ENCODE results near the gene SDF4.

The SDF4 gene

DNA sequence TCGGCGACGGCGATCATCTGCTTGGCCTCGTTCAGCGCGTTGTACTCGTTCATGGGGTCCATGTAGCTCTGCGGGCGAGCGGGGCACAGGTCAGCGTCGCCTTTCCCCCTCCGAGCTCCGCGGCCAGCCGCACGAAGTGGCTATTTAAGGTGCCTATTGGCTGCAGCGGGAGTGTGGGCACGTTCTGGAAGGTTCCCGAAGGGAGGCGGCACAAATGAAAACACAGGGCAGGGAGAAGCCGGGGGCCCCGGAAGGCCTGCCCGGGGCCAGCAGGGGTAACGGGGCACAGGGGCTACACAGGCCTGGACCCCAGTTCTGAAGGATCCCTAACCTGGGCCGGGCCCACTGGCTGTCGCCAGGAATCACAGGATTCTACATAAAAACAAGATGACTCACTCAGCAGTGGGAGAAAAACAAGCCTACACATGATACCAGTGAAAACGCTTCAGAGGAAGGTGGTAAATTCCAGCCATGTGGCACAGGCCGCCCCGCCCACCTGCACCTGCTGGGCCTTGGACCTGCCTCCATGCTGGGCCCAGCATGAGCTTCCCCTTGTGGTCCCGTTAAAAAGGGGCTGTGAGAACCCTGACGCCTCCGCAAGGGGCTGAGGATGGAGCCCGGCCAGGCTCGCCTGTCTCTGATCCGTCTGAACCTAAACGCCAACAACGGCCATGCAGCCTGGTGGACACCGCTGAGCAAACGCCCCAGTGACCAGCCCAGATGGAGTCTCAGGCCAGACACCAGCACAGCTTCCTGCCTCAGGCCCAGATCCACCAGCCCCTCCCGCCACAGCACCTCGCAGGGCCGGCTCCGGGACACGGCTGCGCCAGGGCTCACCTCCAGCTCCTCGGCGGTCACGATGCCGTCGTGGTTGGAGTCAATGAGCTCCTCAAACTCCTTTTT is 13.9 kb downstream of the SDF4 start (continued):
- TF ChIP-seq, protein P1, sequence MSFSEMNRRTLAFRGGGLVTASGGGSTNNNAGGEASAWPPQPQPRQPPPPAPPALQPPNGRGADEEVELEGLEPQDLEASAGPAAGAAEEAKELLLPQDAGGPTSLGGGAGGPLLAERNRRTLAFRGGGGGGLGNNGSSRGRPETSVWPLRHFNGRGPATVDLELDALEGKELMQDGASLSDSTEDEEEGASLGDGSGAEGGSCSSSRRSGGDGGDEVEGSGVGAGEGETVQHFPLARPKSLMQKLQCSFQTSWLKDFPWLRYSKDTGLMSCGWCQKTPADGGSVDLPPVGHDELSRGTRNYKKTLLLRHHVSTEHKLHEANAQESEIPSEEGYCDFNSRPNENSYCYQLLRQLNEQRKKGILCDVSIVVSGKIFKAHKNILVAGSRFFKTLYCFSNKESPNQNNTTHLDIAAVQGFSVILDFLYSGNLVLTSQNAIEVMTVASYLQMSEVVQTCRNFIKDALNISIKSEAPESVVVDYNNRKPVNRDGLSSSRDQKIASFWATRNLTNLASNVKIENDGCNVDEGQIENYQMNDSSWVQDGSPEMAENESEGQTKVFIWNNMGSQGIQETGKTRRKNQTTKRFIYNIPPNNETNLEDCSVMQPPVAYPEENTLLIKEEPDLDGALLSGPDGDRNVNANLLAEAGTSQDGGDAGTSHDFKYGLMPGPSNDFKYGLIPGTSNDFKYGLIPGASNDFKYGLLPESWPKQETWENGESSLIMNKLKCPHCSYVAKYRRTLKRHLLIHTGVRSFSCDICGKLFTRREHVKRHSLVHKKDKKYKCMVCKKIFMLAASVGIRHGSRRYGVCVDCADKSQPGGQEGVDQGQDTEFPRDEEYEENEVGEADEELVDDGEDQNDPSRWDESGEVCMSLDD (tag by site-specific recombination; IDR thresholded peaks at IDR 0.05) = no peak
- TF ChIP-seq KLF8 (tag by site-specific recombination; IDR thresholded peaks at IDR 0.05) = peak; percentile 43; the same call in 1 of the 2 replicates
- TF ChIP-seq ZNF302 (tag by site-specific recombination; IDR thresholded peaks at IDR 0.05; ENCODE audit: low read depth) = no peak
- no peak for TF ChIP-seq ZBTB17 (tag by site-specific recombination; IDR thresholded peaks at IDR 0.05)
- TF ChIP-seq, protein P2, sequence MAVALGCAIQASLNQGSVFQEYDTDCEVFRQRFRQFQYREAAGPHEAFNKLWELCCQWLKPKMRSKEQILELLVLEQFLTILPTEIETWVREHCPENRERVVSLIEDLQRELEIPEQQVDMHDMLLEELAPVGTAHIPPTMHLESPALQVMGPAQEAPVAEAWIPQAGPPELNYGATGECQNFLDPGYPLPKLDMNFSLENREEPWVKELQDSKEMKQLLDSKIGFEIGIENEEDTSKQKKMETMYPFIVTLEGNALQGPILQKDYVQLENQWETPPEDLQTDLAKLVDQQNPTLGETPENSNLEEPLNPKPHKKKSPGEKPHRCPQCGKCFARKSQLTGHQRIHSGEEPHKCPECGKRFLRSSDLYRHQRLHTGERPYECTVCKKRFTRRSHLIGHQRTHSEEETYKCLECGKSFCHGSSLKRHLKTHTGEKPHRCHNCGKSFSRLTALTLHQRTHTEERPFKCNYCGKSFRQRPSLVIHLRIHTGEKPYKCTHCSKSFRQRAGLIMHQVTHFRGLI (tag by site-specific recombination; IDR thresholded peaks at IDR 0.05) = no peak

- ChIA-PET CTCF (no interaction called here), POLR2A (no interaction called here)
- Histone ChIP-seq H3K27ac (ENCODE audit: extremely low read depth, low read depth, low read length) (no peak overlapping the region), H3K9me3 (ENCODE audit: control insufficient read depth, insufficient read depth, low read depth, low read length) (no peaks in the 10 kb centered on the region), H3K36me3 (ENCODE audit: control insufficient read depth in 2 of 2, insufficient read depth in 1 of 2, low read length in 2 of 2) (peaks cover 4 to 67% of the 10 kb centered on the region in 2 experiments; a peak in 2 of 3 replicates), H3K4me1 (ENCODE audit: control insufficient read depth, insufficient read depth, low read length) (no peaks in the 10 kb centered on the region), H3K4me3 (ENCODE audit: low read depth, low read length) (no peak overlapping the region)
- TF ChIP-seq ZNF792 (tag by site-specific recombination; IDR thresholded peaks at IDR 0.05) = no peak
- no peak for TF ChIP-seq ZNF677 (tag by site-specific recombination; IDR thresholded peaks at IDR 0.05)
- TF ChIP-seq ZSCAN18 (tag by site-specific recombination; IDR thresholded peaks at IDR 0.05) = no peak
- no peak for TF ChIP-seq ZFP3 (tag by site-specific recombination; IDR thresholded peaks at IDR 0.05; ENCODE audit: low read depth)
- TF ChIP-seq, protein P3, sequence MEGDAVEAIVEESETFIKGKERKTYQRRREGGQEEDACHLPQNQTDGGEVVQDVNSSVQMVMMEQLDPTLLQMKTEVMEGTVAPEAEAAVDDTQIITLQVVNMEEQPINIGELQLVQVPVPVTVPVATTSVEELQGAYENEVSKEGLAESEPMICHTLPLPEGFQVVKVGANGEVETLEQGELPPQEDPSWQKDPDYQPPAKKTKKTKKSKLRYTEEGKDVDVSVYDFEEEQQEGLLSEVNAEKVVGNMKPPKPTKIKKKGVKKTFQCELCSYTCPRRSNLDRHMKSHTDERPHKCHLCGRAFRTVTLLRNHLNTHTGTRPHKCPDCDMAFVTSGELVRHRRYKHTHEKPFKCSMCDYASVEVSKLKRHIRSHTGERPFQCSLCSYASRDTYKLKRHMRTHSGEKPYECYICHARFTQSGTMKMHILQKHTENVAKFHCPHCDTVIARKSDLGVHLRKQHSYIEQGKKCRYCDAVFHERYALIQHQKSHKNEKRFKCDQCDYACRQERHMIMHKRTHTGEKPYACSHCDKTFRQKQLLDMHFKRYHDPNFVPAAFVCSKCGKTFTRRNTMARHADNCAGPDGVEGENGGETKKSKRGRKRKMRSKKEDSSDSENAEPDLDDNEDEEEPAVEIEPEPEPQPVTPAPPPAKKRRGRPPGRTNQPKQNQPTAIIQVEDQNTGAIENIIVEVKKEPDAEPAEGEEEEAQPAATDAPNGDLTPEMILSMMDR (tag by site-specific recombination; IDR thresholded peaks at IDR 0.05) = no peak
- no peak for TF ChIP-seq HOXA7 (CRISPR knock-in tag; IDR thresholded peaks at IDR 0.05; ENCODE audit: borderline replicate concordance)
- no peak for TF ChIP-seq KLF10 (tag by site-specific recombination; IDR thresholded peaks at IDR 0.05)
- no peak for TF ChIP-seq KLF1 (tag by site-specific recombination; IDR thresholded peaks at IDR 0.05)
- TF ChIP-seq PBX3 (CRISPR knock-in tag; IDR thresholded peaks at IDR 0.05) = no peak
- no peak for TF ChIP-seq ZEB2 (tag by site-specific recombination; IDR thresholded peaks at IDR 0.05)
- no peak for TF ChIP-seq ZNF155 (tag by site-specific recombination; IDR thresholded peaks at IDR 0.05)
- no peak for TF ChIP-seq ZFHX2 (tag by site-specific recombination; conservative IDR thresholded peaks at IDR 0.05)
- TF ChIP-seq OSR2 (tag by site-specific recombination; IDR thresholded peaks at IDR 0.05) = no peak
- TF ChIP-seq, protein P4, sequence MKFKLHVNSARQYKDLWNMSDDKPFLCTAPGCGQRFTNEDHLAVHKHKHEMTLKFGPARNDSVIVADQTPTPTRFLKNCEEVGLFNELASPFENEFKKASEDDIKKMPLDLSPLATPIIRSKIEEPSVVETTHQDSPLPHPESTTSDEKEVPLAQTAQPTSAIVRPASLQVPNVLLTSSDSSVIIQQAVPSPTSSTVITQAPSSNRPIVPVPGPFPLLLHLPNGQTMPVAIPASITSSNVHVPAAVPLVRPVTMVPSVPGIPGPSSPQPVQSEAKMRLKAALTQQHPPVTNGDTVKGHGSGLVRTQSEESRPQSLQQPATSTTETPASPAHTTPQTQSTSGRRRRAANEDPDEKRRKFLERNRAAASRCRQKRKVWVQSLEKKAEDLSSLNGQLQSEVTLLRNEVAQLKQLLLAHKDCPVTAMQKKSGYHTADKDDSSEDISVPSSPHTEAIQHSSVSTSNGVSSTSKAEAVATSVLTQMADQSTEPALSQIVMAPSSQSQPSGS (tag by site-specific recombination; IDR thresholded peaks at IDR 0.05; ENCODE audit: low read depth) = no peak
Measured at GRCh38 chr1:1216770-1217620, 14.8 kb downstream of the SDF4 start.
